GM21786 (cell line): ENCODE data around the gene VENTX.
A peak's percentile ranks its signal among the peaks of the same experiment; 100 is the strongest.

Experiments
- ATAC-seq: cut with Tn5 transposase; IDR thresholded peaks from one replicate; pipeline ENCODE4 v1.9.1; 2021; ENCODE audit not compliant: unreplicated experiment

Gene VENTX

GRCh38 chr10:133270773-133271297 lies 33.2 kb downstream of the VENTX start:
- no peak for ATAC-seq

- ATAC-seq = no peak
Measured at GRCh38 chr10:133271521-133272300, 34.1 kb downstream of the VENTX start.

- no peak for ATAC-seq
Measured at GRCh38 chr10:133272301-133272963, 34.8 kb downstream of the VENTX start.

- no peak for ATAC-seq
Measured at GRCh38 chr10:133272964-133273420, 35.3 kb downstream of the VENTX start.

- ATAC-seq = no peak
Measured at GRCh38 chr10:133273534-133274143, 36.0 kb downstream of the VENTX start.

- peak; percentile 56 for ATAC-seq
Measured at GRCh38 chr10:133274751-133275683, 37.4 kb downstream of the VENTX start.

GRCh38 chr10:133275684-133276092 lies 38.0 kb downstream of the VENTX start:
- ATAC-seq = peak; percentile 34

- peak; percentile 1 for ATAC-seq
Measured at GRCh38 chr10:133276100-133276434, 38.4 kb downstream of the VENTX start.

GRCh38 chr10:133276435-133277201 lies 39.0 kb downstream of the VENTX start, which contains the start of gene ADAM8:
ADAM8 (minus strand) TSS chr10:133276868; CDS start chr10:133276817, 51 bp downstream.
- peak; percentile 42 for ATAC-seq

GRCh38 chr10:133277277-133277992 lies 39.8 kb downstream of the VENTX start:
- no peak for ATAC-seq

GRCh38 chr10:133277993-133278576 lies 40.4 kb downstream of the VENTX start:
- no peak for ATAC-seq

GRCh38 chr10:133278577-133279265 lies 41.1 kb downstream of the VENTX start:
- peak; percentile 29 for ATAC-seq

GRCh38 chr10:133279326-133280226 lies 41.9 kb downstream of the VENTX start:
- no peak for ATAC-seq

- ATAC-seq = no peak
Measured at GRCh38 chr10:133280391-133281059, 42.9 kb downstream of the VENTX start.

- ATAC-seq = no peak
Measured at GRCh38 chr10:133281084-133281483, 43.4 kb downstream of the VENTX start.

- ATAC-seq = no peak
Measured at GRCh38 chr10:133281628-133282372, 44.1 kb downstream of the VENTX start.
